ENCODE results near the gene GPR17.

- TF ChIP-seq CTCF (IDR thresholded peaks at IDR 0.05; ENCODE audit: poor library complexity) (no peak), EZH2 (IDR thresholded peaks at IDR 0.05; ENCODE audit: borderline replicate concordance) (no peak)
Measured at GRCh38 chr2:127606625-127607398, 39.1 kb upstream of the GPR17 start.
